Epithelial cell of prostate (primary cell): Measurements from ENCODE around the gene AATK.
"Not testable (repeated sequence)": the region's sequence is repeated elsewhere in the genome, so short reads cannot be mapped to it uniquely, and the experiment has no call there.

Experiments used
- DNase-seq: peaks from one replicate; pipeline ENCODE4 v3.0.0-alpha.2; 2011; ENCODE audit warnings: low read depth, low spot score
- H3K27ac ChIP-seq: fragments of 450-650 bp; 2 replicates; pipeline ENCODE4 v1.5.1; 2017; ENCODE audit warnings: mild to moderate bottlenecking

The AATK gene

DNA sequence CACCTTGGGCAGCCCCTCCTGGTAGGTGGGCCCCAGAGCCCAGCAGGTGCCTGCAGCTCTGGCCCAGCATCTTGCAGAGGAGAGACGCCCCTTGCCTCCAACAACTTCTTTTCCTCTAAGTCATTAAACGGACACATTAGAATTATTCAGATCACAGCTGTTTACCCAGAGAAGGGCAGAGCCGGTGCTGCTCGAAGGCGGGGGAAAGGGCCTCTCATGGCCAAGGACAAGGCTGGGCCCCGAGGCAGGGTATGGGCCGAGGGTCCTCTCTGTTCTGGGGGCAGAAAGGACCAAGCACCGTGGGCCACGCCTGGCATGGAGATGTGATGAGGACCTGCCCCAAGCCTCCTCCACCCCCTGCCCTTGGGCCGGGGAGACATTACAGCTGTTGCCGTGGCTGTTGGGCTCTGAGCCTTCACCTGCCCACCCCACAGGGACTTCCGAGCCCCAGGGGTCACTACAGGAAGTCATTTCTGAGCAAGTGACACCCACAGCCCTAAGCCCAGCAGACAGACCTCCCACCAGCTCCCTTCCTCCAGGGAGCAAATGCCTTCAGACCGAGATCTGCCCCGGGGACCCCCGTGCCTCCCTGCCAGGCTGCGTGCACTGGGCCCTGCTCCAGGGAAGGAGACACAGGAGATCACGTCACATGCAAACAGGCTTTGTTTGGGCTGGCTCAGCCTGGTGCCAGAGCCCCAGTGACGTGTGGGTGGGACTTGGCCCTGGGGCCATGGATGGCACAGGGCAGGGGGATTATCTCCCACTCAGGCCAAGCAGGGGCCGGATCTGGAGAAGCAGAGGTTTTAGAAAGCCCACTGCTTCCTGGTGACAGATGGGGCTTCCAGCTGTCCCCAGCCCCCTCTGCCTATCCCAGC is 1.4 kb downstream of the AATK start:
- no peak overlapping the region for H3K27ac ChIP-seq
- DNase-seq, result no peak

DNA sequence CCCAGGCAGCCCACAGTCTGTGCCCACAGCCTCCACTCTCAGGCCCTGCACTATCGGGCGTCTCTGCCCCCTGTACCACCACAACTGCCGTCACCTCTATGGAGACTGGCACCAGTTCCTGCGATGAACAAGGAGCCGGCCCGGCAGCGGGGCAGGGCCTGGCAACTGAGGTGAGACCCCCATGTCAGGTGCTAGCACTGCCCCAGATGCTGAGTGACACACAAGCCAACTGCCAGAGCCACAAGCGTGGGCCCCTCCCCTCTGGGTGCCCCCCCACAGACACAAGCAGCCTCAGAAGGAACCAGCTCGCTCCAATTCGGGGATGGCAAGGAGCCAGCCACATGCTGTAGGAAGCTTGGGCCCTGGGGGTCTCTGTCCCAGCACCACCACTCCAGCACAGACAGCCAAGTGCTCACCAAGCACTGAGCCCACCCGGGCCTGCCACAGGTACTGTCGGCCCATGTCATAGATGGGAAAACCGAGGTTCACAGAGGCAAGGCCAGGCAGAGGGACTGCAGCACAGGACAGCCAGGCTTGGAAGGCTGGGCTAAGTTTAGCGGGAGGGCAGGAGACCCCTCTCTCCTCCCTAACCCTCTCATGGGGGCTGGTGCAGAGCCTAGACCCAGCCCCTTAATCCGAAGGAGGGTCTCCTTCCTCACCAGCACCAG is 2.2 kb downstream of the AATK start:
- no peak for DNase-seq
- H3K27ac ChIP-seq, result no peak overlapping the region

DNA sequence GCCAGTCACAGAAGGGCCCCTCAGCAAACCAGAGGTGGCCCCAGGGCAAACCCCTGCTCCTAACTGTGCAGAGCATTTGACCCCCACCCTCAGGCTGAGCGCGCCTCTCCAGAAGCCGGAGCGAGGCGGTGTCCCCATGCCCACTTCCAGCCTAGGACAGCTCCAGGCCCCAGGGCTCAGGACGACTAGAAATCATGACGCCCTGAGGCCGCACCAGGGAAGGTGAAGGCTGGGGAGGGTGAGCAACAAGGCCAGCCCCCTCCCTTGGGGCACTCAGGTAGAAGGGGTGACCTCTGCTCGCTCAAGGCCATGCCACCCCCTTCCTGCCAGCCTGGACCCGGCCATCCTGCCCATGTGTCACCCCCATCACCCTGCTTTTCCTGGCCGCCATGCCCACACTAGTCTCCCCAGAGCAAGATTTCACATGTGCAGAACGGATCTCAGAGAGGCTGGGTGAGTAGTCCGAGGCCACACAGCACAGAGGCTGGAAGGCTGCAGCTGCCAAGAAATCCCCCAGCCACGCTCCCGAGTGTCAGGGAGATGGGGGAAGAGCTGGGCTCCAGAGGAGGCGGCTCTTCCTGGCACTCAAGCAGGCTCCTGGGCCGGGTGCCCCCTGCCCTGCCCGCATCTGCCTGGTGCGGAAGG is 2.8 kb downstream of the AATK start:
- DNase-seq, result no peak
- no peak overlapping the region for H3K27ac ChIP-seq

DNA sequence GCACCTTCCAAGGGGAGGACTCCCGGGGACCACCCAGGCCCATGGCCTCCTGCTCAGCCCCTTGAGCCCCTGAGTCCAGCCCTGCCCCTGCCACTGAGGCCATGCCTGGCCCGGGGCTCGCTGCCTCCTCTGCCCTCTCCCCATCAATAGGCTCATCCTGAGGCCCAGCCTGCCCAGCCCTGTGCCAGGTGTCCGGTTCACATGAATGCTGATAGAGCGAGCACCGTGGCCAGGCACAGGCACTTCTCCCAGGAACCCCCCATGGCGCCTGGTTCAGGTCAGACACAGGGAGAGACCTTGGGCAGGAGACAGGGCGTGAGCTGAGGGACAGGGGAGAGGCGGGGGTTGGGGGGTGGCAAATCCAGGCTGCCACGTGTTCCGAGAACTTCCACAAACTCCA is 3.5 kb downstream of the AATK start:
- no peak overlapping the region for H3K27ac ChIP-seq

DNA sequence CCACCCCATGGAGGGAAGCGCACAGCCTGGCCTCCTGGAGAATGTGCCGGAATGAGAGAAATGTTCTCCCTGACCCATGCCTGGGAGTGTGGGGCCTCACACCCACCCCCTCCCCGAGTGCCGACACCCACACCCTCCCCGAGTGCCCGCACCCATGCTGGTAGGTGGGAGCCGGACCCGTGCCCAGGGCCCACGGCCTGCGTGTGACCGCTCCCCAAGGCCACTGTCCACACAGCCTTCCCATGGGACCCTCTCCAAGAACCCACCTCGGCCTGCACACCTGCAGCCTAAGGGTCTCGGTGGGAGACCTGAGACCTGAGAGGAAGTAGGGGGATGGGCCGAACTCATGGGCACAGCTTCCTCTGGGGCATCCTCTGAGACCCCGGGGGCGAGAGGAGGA is 4.0 kb downstream of the AATK start:
- DNase-seq, result no peak

More for the DNA sequence above, 3.5 kb downstream of the AATK start:
- no peak for DNase-seq

DNA sequence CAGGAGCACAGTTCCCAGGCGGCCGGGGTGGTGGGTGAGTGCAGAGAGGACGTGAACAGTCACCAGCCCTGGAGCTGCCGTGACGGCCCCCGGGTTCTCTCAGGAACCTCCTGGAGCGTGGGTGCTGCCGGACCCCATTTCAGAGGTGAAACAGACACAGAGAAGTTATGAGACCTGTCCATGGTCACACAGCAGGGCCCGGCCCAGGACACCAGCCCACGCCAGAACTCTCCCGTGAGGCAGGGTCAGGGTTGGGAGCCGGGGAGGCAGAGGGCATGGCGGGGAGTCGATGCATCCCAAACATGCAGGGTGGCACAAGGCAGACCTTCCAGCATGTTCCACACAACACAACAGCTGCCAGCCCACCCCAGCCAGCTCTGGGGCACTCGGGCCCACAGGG is 4.5 kb downstream of the AATK start:
- no peak overlapping the region for H3K27ac ChIP-seq
- DNase-seq, result no peak

More for the DNA sequence above, 4.0 kb downstream of the AATK start:
- H3K27ac ChIP-seq, result no peak overlapping the region

DNA sequence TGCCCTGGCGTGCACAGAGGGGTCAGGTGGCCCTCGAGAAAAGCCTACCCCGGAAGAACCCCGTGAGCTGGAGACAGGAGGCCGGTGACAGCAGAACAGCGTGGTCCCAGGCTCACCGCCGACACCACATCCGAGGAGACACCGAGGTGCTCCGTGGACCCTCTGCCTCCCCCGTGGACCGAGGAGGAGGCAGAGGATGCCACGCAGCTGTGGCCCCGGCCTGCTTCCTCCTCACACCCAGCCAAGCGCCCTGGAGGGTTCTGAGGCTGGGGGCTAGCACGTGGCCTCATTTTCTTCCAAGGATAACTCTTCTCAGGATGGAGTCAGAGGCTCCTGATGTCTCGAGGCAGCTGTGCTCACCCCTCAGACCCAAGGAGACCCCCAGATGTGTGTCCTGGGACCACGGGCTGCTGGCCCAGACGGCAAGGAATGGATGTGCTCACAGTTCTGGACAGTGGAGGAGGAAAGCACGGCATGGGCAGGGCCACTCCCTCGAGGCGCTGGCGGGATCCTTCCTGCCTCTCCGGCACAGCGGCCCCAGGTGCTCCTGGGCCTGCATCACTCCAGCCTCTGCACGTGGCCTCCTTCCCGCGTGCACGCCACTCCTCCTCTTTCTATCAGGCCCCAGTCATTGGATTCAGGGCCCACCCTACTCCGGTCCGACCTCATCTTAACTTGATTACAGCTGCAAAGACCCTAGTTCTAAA is 5.1 kb downstream of the AATK start:
- no peak for DNase-seq
- H3K27ac ChIP-seq, result no peak overlapping the region

DNA sequence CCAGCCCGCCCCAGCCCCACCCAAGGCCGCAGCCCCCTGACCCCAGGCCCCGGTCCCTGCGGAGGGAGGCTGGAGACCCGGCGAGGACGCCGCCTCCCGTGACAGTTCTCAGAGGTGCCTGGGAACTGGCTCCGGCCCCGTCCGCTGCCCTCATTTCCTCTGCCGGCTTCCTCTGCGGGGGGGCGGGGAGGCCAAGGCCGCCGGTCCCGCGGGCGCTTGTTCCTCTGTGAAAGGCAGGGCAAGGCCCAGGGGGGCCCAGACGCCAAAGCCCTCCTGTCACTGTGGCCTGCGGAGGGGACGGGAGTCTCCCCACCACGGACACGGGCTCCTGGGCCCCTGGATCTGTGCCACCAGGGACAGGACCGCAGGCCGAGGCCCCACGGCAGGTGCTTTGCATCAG is 5.7 kb downstream of the AATK start:
- H3K27ac ChIP-seq, result no peak overlapping the region
- no peak for DNase-seq

DNA sequence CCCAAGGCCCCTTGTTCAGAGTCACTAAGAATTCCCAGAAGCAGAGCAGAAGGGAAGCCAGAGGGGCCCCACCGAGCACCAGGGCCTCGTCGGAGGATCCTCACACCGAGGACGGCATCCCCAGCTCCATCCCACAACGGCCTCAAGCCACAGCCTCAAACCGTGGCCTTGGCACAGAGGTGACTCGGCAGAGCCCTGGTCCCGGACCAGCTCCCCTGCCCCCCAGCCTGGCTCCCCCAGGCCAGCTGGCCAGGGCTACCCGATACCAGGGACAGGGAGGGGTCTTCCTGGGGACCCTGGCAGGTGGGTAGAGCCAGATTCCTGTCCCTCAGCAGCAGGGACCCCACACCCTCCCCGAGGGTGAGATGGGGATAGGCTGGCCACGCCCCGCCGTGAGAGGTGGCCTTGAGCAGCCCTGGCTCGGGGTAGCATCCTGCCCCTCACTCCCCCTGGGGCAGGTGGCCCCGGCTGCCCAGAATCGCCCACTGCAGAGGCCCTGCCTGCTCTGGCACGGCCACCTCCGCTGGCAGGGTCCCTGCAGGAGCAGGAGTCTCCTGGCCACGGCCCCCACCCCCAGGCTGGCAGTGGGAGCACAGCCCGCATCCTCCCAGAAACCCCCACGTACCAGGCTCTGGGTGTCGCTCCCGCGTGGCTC is 6.3 kb downstream of the AATK start:
- H3K27ac ChIP-seq, result no peak overlapping the region
- no peak for DNase-seq

DNA sequence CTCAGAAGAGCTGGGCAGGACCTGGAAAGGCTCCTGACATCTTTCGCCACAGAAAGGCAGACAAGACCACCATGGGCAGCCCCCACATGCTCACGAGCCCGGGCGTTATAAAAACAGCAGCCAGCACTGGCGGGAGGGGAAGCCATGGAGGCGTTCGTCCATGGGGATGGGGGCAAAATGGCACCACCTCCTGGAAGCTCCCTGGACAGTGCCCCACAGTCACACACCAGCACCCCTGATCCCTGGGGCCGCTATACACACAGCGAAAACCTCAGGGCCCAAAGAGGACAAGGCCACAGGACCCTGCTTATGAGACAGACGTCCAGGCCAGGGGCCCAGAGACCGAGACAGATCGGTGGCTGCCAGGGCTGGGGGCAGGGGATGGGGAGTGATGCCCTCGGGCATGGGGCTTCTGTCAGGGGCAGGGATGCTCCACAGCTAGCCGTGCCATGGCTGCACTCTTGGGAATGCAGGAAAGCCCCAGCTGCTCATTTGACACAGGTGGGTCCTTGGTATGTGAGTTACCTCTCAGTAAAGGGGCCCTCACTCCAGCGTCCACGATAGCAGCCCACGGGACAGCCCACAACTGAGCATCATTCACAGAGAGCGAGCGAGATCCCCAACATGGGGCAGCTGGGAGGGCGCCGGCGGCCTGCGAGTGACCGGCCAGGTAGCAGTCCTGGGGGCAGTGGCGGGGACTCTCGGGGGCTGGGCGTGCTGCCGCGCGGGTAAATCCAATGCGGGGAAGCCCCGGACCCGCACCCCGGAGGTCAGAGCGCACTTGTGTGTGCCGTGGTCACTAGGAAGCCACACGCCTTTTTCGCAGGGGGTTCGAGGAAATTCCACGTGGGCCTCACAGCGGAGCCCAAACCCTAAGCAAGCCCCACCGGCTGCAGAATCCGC is 7.1 kb downstream of the AATK start:
- no peak for DNase-seq
- H3K27ac ChIP-seq, result no peak overlapping the region

DNA sequence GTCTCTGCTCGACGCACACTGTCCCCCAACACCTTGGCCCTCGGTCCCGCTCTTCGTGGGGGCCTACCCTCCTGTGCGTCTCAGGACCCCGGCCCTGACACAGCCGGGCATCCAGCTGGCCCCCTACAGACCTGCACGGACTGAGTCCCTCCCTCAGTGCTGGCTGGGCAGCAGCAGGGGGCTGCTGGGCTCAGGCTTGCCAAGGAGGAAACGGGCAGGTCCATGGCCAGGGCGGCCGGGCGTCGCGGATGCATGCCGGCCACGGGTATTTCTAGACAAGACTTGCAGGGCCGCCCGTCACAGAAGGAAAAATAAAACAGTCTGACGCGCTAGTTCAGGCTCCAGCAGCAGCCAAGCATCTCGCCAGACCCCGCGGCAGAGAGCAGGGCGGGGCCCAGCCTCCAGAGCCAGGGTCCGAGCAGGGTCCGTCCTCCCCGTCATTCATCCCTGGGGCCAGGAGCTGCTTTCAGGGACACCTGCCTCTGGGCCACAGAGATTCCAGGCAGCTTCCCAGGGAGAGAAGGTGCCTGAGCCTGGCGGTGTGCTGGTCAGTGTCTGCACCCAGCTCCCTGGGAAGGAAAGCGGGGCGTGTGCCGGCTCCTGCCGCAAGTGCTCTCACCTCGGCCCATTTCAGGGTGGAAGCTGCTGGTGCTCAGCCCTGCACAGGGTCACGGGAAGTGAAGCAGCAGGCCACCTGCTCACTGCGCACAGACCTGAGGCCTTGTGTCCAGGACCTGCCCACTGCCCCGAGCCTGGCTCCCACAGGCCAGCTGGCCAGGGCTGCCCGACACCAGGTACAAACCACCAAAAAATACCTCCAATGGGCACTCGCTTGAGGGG is 8.0 kb downstream of the AATK start:
- DNase-seq, result no peak

DNA sequence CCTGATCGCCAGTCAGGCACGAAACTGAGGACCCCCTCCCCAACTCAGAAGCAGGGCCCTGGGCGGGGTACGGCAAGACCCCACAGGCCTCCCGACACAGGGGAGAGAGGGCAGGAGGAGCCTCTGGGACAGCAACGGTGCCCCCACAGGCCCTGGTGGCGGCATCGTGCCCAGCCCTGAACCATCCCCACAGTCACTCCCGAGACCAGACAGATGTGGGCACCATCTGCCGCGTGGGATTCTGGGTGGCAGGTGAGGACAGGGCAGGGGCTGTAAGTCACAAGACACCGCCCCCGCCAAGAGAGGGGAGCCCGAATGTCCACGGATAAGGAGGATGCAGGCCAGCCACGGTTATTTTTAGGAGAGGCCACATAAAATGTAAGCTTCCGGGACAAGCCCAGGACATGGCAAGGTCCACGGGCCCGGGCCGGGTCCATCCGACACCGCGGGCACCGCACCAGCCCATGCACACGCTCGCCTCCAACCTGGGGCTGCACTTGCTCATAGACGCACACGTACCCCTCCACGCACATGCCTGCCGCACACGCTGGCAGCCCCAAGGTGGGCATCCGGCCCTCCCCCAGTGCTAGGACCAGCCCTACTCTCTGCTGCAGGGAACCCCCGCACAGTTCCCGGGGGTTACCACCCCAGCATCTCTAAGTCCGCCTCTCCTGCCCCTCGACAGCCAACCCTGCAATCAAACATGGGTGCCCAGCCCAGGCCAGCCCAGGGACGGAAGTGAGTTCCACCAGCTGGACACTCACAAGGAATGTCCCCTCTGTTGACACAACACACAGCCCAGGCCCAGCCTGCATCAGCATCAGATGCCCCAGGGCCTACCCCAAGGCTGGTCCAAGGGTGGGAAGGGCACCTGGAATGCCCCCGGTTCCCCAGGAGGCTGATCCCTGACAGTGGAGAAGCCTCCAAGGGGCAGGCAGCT is 8.9 kb downstream of the AATK start:
- H3K27ac ChIP-seq, result no peak overlapping the region
- no peak for DNase-seq

More for the DNA sequence above, 8.0 kb downstream of the AATK start:
- H3K27ac ChIP-seq, result no peak overlapping the region

DNA sequence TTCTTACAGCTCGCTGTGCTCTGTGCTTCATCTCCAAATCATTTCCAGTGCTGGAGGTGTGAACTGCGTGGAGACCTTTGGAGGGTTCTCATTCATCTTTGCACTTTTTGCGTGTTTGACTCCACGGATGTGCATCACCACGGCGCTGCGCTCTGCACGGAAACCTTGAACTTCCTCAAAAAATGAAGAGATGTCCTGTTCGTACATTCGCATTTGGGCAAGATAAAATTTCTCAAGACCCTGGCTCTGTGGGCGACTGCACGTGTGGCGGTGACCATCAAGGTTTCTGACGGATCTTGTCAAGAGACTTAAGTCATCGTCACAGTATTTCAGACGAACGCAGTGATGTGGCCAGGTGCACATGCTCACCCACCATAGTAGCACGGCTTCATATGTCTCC is 11.1 kb downstream of the AATK start:
- no peak overlapping the region for H3K27ac ChIP-seq
- no peak for DNase-seq

DNA sequence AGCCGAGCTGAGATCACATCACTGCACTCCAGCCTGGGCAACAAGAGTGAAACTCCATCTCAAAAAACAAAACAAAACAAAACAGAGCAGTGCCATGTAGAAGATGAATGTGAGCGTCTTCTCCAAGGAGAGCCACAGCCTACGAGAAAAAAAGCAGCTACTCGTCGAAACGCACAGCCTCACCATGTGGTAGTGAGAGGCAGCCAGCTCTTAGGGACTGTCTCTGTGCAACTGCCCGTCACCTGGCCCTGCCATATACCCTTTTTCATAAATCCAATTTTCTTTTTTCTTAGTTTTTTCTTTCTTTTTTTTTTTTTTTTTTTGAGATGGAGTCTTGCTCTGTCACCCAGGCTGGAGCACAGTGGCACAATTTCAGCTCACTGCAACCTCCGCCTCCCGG is 12.0 kb downstream of the AATK start:
- H3K27ac ChIP-seq, DNase-seq: not testable (repeated sequence)

DNA sequence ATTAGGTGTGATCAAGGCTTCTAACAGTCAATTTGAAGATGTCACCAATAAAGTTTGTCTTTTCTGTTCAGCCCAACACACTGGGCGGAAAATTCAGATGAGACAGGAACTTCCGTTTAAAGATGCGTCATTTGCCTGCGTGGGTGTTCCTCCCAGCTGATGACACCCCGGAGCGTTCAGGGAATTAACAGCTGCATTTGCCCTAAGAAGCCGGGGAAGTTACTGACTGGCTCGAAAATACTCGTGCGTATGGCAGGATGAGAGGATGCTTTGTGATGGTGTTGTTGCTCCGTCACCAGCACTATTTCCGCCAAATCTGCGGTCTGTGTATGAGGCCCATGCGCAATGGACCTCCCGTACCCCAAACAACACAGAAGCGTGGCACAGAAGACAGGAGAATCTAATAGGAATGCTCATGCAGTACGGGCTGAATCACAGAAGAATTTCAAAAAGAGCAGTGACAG is 12.6 kb downstream of the AATK start:
- H3K27ac ChIP-seq, result no peak overlapping the region

DNA sequence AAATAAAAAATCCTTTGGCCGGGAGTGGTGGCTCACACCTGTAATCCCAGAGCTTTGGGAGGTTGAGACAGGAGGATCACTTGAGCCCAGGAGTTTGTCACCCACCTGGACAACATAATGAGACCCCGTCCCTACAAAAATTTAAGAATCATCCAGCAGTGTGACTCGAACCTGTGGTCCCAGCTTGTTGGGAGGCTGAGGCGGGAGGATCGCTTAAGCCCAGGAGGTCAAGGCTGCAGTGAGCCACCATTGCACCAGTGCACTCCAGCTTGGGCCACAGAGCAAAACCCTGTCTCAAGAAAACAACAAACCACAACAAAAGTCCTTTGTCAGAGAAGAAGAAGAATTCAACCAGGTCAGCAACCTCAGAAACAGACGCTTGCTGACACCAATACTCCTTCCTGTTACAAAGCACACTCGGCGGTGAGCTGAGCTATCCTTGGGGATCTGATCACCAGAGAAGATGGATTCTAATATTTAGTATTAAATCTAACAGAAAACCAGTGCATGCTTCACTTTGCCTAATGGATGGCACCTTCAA is 13.7 kb downstream of the AATK start:
- no peak overlapping the region for H3K27ac ChIP-seq
- DNase-seq, result no peak

More for the DNA sequence above, 12.6 kb downstream of the AATK start:
- no peak for DNase-seq

DNA sequence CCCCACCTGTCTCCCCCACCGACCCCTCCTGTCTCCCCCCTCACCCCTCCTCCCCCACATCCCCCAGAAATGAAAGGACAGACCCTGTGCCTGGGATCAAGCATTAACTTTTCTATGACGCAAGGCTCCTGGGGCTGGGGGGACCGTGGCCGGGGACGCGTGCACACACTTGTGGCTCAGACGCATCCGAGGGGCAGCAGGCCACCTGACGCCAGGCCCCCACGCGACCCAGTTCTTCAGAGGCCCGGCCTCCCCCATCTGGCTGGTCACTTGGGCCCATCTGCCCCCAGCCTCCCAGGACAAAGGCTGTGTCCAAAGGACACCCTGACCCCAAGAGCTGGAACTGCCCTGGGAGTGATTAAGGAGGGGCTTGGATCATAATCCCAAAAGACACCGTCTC is 14.7 kb downstream of the AATK start:
- DNase-seq, result no peak
- H3K27ac ChIP-seq, result no peak overlapping the region
